ENCODE data around the gene CCDC92B.

CCDC92B gene

DNA sequence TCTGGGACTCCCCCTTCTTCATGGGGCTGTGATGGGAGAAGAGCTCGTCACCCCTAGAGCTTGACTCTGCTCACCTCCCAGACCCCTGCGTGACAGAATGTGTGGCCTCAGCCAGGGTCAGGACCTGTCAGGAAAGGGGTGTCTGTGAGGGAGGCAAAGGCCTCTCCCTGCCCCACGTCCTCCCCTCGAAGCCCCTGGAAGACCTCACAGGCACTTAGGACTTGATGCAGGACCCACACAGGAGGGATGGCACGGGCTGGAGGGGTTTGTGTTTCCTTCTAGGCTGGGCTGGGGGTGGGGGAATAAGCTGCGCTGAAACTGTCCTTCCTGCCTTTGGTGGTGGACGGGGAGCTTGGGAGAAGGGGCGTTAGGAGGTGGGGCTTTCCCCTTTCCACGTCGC, 26.8 kb downstream of the CCDC92B start:
- Mint-ChIP-seq H3K27me3 (peaks cover 67% of the 10 kb centered on the region), H3K4me3 (no peak overlapping the region), H3K36me3 (no peaks in the 10 kb centered on the region), H3K9me3 (no peaks in the 10 kb centered on the region), H3K4me1 (peaks cover 5% of the 10 kb centered on the region), H3K27ac (no peak overlapping the region)
- no peak for DNase-seq
- CTCF ChIA-PET, result no interaction called here

DNA sequence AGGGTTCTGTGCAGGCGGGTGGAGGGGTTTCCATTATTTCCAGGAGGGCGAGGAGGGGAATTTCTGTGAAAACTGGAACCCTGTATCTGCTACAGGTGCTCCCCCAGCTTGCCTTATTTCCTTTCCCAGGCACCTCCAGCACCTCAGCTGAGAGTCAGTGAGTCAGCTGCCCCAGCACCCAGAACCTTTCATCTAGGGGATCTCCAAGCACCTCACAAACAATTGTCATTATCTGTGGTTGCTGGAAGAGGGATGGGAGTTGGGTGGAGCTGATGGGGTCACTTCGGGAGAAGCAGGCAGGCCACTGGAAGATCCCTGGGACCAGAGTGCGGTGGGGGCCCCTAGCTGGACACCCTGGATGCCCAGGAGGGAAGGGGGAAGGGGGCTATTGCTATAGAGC, 27.8 kb downstream of the CCDC92B start:
- Mint-ChIP-seq H3K4me3 (no peak overlapping the region), H3K9me3 (no peaks in the 10 kb centered on the region), H3K27me3 (peaks cover 57% of the 10 kb centered on the region), H3K4me1 (peaks cover 5% of the 10 kb centered on the region), H3K36me3 (no peaks in the 10 kb centered on the region), H3K27ac (no peak overlapping the region)
- DNase-seq, result no peak
- CTCF ChIA-PET, result no interaction called here

DNA sequence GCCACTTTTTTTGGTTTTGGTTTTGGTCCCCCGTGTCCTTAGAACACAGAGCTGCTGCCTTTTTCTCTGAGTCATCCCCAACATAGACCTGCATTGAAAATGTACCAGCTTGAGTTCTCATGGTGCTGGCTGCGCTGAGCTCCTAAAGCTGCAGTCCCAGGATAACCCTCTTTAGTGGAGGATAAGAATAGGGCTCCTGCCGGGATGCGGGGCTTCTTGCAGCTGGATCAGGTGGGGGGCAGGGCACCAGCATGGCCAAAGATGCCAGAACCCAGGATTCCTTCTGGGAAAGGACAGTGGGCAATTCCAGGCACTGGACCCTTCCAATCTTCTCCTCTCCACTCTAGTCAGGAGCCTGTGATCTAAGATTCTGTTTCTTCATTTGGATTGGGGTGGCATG, 29.6 kb downstream of the CCDC92B start:
- H3K4me3 Mint-ChIP-seq, result no peak overlapping the region
- H3K9me3 Mint-ChIP-seq, result no peaks in the 10 kb centered on the region
- CTCF ChIA-PET, result no interaction called here
- no peak for DNase-seq
- no peaks in the 10 kb centered on the region for H3K36me3 Mint-ChIP-seq
- H3K27ac Mint-ChIP-seq, result no peak overlapping the region
- H3K27me3 Mint-ChIP-seq, result peaks cover 40% of the 10 kb centered on the region
- peaks cover 1% of the 10 kb centered on the region for H3K4me1 Mint-ChIP-seq

DNA sequence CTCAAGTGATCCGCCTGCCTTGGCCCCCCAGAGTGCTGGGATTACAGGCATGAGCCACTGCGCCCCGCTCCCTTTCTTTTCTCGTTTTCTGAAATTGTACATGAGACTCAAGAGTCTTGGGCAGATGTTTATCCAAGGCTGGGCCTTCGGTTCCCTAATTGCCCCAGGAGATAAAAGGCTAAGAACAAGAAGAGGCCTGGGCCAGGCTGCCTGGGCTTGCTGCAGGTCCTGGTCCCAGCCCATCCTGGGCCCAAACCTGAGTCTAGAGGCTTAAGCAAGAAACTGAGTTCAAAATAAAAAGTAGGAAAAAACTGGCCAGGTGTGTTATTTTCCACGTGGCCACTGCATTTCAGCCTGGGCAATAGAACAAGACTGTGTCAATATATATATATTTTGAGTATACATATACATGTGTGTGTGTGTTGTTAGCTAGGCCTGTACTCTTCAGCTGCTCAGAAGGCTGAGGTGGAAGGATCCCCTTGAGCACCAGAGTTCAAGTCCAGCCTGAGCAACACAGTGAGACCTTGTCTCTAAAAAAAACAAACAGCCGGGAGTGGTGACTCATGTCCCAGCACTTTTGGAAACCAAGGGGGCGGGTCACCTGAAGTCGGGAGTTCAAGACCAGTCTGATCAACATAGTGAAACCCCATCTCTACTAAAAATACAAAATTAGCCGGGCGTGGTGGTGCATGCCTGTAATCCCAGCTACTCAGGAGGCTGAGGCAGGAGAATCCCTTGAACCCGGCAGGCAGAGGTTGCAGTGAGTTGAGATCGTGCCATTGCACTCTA, 31.1 kb downstream of the CCDC92B start:
- Mint-ChIP-seq H3K27ac (no peak overlapping the region), H3K9me3 (no peaks in the 10 kb centered on the region), H3K36me3 (no peaks in the 10 kb centered on the region), H3K4me1 (peaks cover 4% of the 10 kb centered on the region), H3K4me3 (no peak overlapping the region), H3K27me3 (peaks cover 28% of the 10 kb centered on the region)
- CTCF ChIA-PET, result no interaction called here
- DNase-seq, result no peak

DNA sequence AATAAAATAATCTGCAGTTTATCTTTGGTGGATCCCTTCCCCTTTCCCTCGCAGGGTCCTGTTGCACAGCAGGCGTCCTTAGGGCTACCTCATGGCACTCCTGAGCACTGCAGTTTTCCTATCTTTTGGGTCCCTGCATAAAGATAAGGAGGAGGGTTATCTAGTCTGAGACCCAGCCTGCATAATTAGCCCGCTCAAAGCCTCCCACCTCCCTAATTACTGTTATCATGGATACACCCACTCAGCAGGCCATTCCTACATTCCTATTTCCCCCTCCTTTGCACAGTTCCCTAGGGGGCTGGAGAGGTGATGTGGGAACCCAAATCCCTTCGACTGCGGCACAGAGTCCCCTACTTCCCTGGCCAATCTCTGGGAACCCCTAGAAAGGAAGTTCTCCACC, 32.8 kb downstream of the CCDC92B start:
- H3K36me3 Mint-ChIP-seq, result peaks cover 1% of the 10 kb centered on the region
- H3K4me3 Mint-ChIP-seq, result no peak overlapping the region
- H3K9me3 Mint-ChIP-seq, result no peaks in the 10 kb centered on the region
- no peak overlapping the region for H3K27ac Mint-ChIP-seq
- H3K4me1 Mint-ChIP-seq, result peaks cover 15% of the 10 kb centered on the region
- peaks cover 11% of the 10 kb centered on the region for H3K27me3 Mint-ChIP-seq
- no peak for DNase-seq
- CTCF ChIA-PET, result no interaction called here

DNA sequence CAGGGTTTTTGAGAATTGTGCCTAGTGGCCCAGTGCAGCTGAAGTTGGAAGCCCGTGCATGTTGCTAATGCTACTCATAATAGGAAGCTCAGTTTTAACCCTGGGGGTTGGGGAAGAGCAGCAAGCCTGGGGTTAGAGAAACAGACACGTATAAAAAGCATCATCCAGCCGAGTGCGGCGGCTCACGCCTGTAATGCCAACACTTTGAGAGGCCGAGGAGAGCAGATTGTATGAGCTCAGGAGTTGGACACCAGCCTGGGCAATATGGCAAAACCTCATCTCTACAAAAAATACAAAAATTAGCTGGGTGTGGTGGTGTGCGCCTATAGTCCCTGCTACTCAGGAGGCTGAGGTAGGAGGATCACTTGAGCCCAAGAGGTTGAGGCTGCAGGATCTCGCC, 35.6 kb downstream of the CCDC92B start:
- H3K4me1 Mint-ChIP-seq, result peaks cover 35% of the 10 kb centered on the region
- CTCF ChIA-PET, result interaction anchor here (1.1 kb wide), 1 partner anchor 298 kb away, joined by 3 read pairs; no protein-coding TSS in a partner anchor
- no peaks in the 10 kb centered on the region for H3K27me3 Mint-ChIP-seq
- no peak for DNase-seq
- peaks cover 1% of the 10 kb centered on the region for H3K36me3 Mint-ChIP-seq
- peak overlapping the region; percentile 29 for H3K4me3 Mint-ChIP-seq
- no peak overlapping the region for H3K27ac Mint-ChIP-seq
- H3K9me3 Mint-ChIP-seq, result no peaks in the 10 kb centered on the region

DNA sequence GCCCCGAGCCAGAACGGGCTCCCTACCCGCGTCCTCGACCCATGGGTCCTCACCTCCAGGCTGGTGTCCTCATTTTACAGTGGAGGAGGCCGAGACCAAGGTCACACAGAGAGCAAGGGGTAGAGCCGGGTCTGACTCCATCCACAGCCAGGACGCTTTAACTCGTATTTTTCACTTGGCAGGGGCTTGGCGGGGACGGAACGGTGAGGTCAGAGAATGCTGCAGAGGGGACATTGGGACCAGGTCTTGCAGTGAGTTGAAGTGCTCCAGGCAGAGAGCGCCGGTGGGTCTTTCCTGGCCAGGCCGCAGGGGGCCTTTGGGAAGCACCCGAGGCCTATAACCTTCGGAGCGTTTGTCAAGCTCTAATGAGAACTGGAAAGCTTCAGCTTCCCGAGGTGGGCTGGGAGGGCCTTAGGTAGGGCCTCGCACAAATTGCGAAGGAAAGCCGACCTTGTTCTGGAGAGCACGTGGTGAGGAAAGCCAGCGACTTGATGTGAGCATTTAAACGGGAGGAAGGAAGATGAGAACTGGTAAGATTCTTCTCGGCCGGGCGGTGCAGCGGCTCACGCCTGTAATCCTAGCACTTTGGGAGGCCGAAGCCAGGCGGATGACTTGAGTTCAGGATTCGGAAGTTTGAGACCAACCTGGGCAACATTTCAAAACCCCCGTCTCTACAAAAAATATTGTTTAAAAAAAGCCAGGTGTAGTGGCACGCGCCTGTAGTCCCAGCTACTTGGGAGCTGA, 37.0 kb downstream of the CCDC92B start:
- Mint-ChIP-seq H3K4me1 (peaks cover 39% of the 10 kb centered on the region), H3K4me3 (peak overlapping the region; percentile 85), H3K27me3 (no peaks in the 10 kb centered on the region), H3K27ac (peak overlapping the region; percentile 81), H3K9me3 (no peaks in the 10 kb centered on the region), H3K36me3 (peaks cover 1% of the 10 kb centered on the region)
- DNase-seq, result no peak
- CTCF ChIA-PET, result no interaction called here

DNA sequence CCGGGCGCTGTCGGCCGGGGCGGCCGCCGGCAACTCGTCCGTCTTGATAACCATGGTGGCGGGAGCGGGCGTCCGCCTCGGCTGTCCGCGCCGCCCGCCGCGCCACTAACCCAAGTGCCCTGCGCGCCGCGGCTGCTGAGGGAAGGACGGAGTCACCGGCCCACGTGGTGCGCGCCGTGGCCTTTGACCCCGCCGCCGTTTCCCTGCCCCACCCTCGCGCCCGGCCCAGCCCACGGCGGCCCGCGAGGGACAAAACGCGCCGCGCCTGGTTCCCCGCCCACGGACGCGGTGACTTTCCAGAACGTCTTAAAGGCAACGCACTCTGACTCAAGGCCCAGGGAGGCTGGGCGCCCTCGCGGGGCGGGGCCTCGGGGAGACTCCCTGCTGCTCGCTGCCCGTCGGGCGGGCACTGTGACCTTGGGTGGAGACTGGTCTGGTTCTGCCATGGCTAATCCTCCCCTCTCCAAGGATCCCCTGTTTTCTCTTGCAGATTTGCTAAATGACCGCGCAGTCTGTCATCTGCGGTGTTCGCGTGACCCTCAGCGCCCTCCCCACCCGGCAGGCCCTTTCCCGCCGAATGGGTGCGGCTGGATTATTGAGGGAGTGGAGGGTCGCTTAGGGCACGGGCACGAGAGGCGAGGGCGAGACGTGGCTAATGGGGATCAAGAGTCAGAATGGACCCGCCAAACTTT, 37.7 kb downstream of the CCDC92B start, which contains the start of gene CLUH:
Gene CLUH, minus strand, starts transcription at position 157 of the 692 bp plus-strand sequence. Its CDS starts 103 bp downstream, at position 54.
- Mint-ChIP-seq H3K27ac (peak within 1 kb of the TSS; percentile 87), H3K27me3 (no peaks in the 10 kb centered on the region)
- CTCF ChIA-PET, result no interaction called here

DNA sequence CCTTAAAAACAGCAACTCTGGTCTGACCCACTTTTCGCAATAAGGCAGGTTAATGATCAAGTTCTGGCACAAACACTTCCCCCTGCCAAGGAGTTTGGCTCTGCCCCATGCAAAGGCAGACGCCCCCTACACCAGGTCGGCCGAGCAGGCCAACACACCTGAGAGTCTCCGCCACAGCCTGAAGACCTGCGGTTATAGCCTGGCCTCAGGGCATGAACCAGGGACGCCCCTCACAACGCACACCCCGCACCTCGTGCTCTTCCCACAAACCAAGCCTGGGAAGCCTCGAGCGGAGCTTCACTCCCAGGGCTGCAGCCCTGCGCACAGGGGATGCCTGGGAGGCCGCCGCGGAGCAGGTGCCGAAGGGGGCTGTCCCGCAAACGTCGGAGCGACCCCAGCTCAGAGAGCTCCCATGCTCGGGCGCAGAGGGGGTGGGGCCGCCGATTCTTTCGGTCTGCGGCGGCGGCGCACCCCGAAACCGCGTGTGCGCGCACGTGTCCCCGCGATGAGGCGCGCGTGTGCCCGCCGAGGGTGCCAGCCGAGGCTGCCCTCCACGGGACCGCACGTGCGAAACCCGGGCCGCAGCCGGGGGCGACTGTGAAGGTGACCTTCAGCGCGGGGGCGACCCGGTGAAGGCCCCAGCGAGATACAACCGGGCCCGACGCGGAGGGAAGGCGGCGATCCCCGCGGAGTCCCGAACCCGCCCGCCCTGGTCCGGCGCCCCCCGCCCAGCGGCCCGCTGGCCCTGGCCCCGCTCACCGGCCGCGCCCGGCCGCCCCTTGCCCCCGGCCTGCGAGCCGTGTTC, 38.4 kb downstream of the CCDC92B start:
- CTCF ChIA-PET, result interaction anchor here (0.9 kb wide), 1 partner anchor 328 kb away, joined by 4 read pairs; no protein-coding TSS in a partner anchor

More for the DNA sequence above, 37.7 kb downstream of the CCDC92B start, which contains the start of gene CLUH:
- Mint-ChIP-seq H3K4me1 (peaks cover 39% of the 10 kb centered on the region), H3K9me3 (no peaks in the 10 kb centered on the region), H3K36me3 (peaks cover 1% of the 10 kb centered on the region), H3K4me3 (peak within 1 kb of the TSS; percentile 85)
- peak; percentile 95 for DNase-seq

DNA sequence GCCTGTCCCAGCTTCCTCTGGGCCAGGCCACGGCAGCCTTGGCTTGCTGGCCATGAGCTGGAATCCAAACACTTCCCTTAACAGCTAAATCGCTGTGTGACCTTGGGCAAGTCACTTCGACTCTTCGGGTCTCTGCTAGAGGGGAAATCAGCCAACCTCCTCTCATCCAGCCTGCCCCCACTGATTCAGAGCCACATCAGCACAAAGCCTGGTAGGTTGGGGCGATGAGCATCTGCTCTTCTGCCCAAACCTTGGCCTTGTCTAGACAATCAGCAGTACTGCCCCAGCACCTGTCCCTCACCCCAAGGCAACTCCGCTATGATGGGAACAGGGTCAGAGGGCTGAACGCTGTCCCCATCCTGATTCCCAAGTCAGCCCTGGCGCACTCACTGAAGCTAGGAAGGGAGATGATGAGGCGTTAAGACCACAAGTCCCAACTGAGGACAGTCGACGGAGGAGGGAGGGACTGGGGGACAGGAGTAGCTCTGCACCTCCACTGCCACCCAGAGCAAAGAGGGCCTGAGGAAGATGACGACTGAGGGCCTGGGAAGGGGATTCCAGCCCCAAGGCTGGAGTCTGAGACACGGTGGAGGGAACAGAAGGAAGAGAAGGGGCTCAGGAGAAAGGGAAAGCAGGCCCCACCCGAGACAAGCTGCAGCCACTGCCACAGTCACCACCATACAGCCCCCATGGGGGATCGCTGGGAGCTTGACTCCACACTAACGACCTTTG, 39.2 kb downstream of the CCDC92B start:
- H3K27me3 Mint-ChIP-seq, result no peaks in the 10 kb centered on the region
- peaks cover 39% of the 10 kb centered on the region for H3K4me1 Mint-ChIP-seq
- DNase-seq, result no peak
- peak overlapping the region; percentile 83 for H3K4me3 Mint-ChIP-seq
- CTCF ChIA-PET, result interaction anchor here (0.9 kb wide), 2 partner anchors 328 kb away, joined by 3 to 4 read pairs; no protein-coding TSS in a partner anchor
- H3K36me3 Mint-ChIP-seq, result peaks cover 1% of the 10 kb centered on the region
- H3K27ac Mint-ChIP-seq, result peak overlapping the region; percentile 87
- no peaks in the 10 kb centered on the region for H3K9me3 Mint-ChIP-seq

More for the DNA sequence above, 38.4 kb downstream of the CCDC92B start:
- Mint-ChIP-seq H3K36me3 (peaks cover 1% of the 10 kb centered on the region), H3K27me3 (no peaks in the 10 kb centered on the region), H3K4me3 (peak overlapping the region; percentile 85), H3K27ac (peak overlapping the region; percentile 87), H3K9me3 (no peaks in the 10 kb centered on the region), H3K4me1 (peaks cover 39% of the 10 kb centered on the region)
- peak; percentile 58 for DNase-seq

DNA sequence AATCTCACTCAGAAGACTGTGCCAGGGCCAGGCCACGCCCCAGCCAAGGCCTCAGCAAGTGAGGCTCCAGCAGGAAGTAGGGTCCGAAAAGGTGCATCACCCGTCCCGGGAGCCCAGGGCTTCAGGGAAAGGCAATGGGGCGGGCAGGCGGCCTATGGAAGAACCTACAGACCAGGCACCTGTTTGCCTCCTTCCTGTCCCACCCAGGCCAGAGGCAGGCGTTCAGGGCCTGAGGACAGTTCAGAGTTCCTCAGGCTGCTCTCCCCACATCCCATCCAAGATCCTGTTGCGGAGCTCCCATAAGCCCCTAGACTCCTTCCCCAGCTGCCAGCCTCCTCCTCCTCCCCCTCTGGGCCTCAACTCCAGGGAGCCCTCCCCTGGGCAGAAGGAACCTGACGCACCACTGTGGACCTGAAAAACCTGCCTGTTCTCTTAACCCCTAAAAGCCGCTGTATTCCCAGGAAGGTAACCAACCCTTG, 40.2 kb downstream of the CCDC92B start:
- CTCF ChIA-PET, result no interaction called here
- DNase-seq, result no peak
- H3K27ac Mint-ChIP-seq, result no peak overlapping the region
- H3K4me1 Mint-ChIP-seq, result peaks cover 39% of the 10 kb centered on the region
- H3K27me3 Mint-ChIP-seq, result no peaks in the 10 kb centered on the region
- H3K36me3 Mint-ChIP-seq, result peaks cover 1% of the 10 kb centered on the region
- no peaks in the 10 kb centered on the region for H3K9me3 Mint-ChIP-seq
- H3K4me3 Mint-ChIP-seq, result peak overlapping the region; percentile 83

DNA sequence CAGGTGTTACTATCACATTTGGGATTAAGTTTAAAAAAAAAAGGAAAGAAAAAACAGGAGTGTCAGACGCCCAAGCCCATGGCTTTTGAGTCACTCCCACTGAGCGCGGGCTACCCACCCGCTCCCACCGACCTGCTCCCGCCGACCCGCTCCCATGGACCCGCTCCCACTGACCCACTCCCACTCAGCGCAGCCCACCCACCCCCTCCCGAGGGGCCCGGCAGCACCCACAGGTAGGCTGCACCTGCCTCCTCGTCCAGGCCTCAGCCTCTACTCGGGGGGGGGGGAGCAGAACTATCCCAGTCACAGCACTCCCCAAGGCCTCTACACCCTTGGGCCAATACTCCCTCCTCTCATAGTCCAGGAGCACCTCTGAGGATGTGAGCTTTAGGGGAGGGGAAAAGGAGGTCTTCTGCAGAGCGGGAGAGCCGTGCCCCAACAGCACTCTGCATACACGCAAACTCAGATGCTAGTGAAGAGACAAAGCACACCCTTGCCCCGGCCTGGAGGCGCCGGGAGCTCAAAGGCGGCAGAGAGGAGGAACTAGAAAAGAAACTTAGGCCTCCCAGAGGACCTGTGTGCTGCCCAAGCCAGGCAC, 40.8 kb downstream of the CCDC92B start:
- H3K27ac Mint-ChIP-seq, result no peak overlapping the region
- no peaks in the 10 kb centered on the region for H3K27me3 Mint-ChIP-seq
- DNase-seq, result no peak
- CTCF ChIA-PET, result interaction anchor here (2.2 kb wide), 1 partner anchor 12 kb away, joined by 5 read pairs; no protein-coding TSS in a partner anchor
- H3K36me3 Mint-ChIP-seq, result peaks cover 1% of the 10 kb centered on the region
- no peaks in the 10 kb centered on the region for H3K9me3 Mint-ChIP-seq
- no peak overlapping the region for H3K4me3 Mint-ChIP-seq
- H3K4me1 Mint-ChIP-seq, result peaks cover 37% of the 10 kb centered on the region

All from activated naive CD4-positive, alpha-beta T cell treated with anti-CD3 and anti-CD28 coated beads, Interleukin-2, amount 10 ng/mL, durations not matched to agents 7 days and 5 days (primary cell).